ENCODE results near the gene CADPS. TPM values are rescaled to one million over a fixed set of nuclear protein-coding genes. Genes with fewer than 3 reads are reported as not detected.

CADPS gene
- total and polyA plus RNA-seq, 9 of the 15 experiments (the other 6 are each of a cell fraction or from before 2014, with no cell fraction given) = not detected

GRCh38 chr3:62919784-62920465 is 44.7 kb upstream of the CADPS start (continued):
- TF ChIP-seq ZFP91 (CRISPR knock-in tag; IDR thresholded peaks at IDR 0.05) (no peak), NR2F6 (CRISPR knock-in tag; IDR thresholded peaks at IDR 0.05) (no peak), SREBF1 (IDR thresholded peaks at IDR 0.05; ENCODE audit: borderline replicate concordance, low read depth, low read length) (no peak), ETS1 (conservative IDR thresholded peaks at IDR 0.05; ENCODE audit: control insufficient read depth, low read depth, low read length) (no peak), FIP1L1 (IDR thresholded peaks at IDR 0.05; ENCODE audit: low read depth, low read length, poor library complexity, severe bottlenecking) (no peak)

DNA sequence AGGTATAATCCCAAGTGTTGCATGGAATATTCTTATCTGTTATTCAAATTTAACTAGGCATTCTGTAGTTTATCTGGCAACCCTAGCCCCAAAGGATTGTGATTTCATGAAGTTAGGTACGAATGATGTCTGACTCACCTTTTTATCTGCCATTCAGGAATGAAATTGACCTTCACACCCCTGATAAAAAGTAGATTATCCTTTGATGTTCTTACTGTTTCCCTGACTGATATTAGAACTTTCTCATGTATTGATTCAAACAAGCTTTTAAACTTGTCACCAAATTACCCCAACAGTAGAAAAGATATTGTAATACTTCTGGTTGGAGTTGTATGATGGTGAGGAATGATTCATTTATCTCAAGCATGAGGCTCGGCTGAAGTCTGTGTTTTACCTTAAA is 43.6 kb upstream of the CADPS start:
- Histone ChIP-seq H4K20me1 (replicated peaks; ENCODE audit: control insufficient read depth, insufficient read depth, low read length) (no peaks in the 10 kb centered on the region), H2AFZ (ENCODE audit: low read depth, low read length) (no peak overlapping the region), H3K36me3 (ENCODE audit: control insufficient read depth, insufficient read depth, low read length) (no peaks in the 10 kb centered on the region), H3K4me3 (no peak overlapping the region), H3K9ac (ENCODE audit: insufficient read depth in 1 of 2, low read depth in 2 of 2, low read length in 2 of 2) (no peak overlapping the region), H3K27me3 (ENCODE audit: control insufficient read depth in 2 of 2, insufficient read depth in 2 of 2, low read length in 2 of 2) (no peaks in the 10 kb centered on the region), H3K4me1 (replicated peaks in 1 of 2; ENCODE audit: control insufficient read depth in 2 of 2, insufficient read depth in 2 of 2, low read length in 2 of 2) (no peaks in the 10 kb centered on the region), H3K9me1 (ENCODE audit: control insufficient read depth, insufficient read depth, low read length) (no peaks in the 10 kb centered on the region), H3K9me3 (replicated peaks; ENCODE audit: control insufficient read depth, insufficient read depth, low read depth, low read length) (no peaks in the 10 kb centered on the region), H3K79me2 (ENCODE audit: control insufficient read depth, insufficient read depth, low read length) (no peaks in the 10 kb centered on the region), H3K4me2 (ENCODE audit: insufficient read depth, low read length) (no peak overlapping the region), H3K27ac (ENCODE audit: extremely low read depth, low read depth, low read length) (no peak overlapping the region)
- WGBS (ENCODE audit: insufficient coverage, low coverage, missing lambda C conversion rate) = 0% methylated on average over 2 of the region's 2 CpGs
- BruUV-seq (replicated peaks) = no TSS peak
- intact Hi-C loops (cut with micrococcal nuclease) = loop anchor here (10.0 kb wide), 1 partner anchor 76 kb away; no protein-coding TSS in a partner anchor
- in situ Hi-C loops (cut with MboI) = no loop called here
- POLR2A ChIA-PET = no interaction called here
- FAIRE-seq (no peak), DNase-seq (ENCODE audit: extremely low read depth in 1 of 4, low spot score in 3 of 4) (no peak), ATAC-seq (no peak)
- CTCF ChIA-PET (ENCODE audit: low intra/inter-chr PET ratio) = no interaction called here
- TF ChIP-seq HMBOX1 (IDR thresholded peaks at IDR 0.05) = no peak
- TF ChIP-seq ZNF407 (IDR thresholded peaks at IDR 0.05; ENCODE audit: low read depth) = no peak
- no peak for TF ChIP-seq MAFG (tag; conservative IDR thresholded peaks at IDR 0.05)

All from K562 (cell line).